ENCODE data around the gene RPS24.
"Not testable (repeated sequence)": the region's sequence is repeated elsewhere in the genome, so short reads cannot be mapped to it uniquely, and the experiment has no call there.

Gene RPS24

GRCh38 chr10:78058562-78058961 is 24.9 kb downstream of the RPS24 start:
- DNase-seq: no peak

- DNase-seq: no peak
These were observed 26.4 kb downstream of the RPS24 start for GRCh38 chr10:78059906-78060702.

GRCh38 chr10:78062296-78062695 is 28.6 kb downstream of the RPS24 start:
- DNase-seq: no peak

- DNase-seq: no peak
These were observed 29.6 kb downstream of the RPS24 start for GRCh38 chr10:78063236-78063635.

- DNase-seq: not testable (repeated sequence)
These were observed 31.3 kb downstream of the RPS24 start for GRCh38 chr10:78064919-78065318.

DNA sequence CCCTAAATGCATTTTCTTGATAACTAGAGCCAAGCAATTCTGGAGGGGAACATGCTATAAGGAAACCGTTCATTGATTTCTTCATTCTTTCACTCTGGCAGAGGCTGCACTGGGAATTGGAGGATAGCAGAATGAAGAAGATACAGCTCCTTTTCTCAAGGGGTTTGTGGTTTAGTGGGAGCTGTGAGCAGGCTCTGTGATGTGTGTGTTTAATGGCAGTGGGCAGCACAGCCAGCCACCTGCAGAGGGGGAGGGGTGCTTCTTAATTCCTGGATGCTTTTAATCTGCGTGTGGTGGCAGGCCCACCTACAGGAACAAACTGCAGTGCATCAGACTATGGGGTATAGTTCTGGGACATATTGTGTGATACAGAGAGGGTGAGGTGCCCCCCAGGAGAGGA is 31.9 kb downstream of the RPS24 start:
- no peak for DNase-seq

- no peak for DNase-seq
These were observed 32.3 kb downstream of the RPS24 start for GRCh38 chr10:78066012-78066411.

GRCh38 chr10:78066728-78067430 is 33.2 kb downstream of the RPS24 start:
- DNase-seq: no peak

GRCh38 chr10:78069151-78069550 is 35.5 kb downstream of the RPS24 start:
- no peak for DNase-seq

GRCh38 chr10:78070064-78070463 is 36.4 kb downstream of the RPS24 start:
- not testable (repeated sequence) for DNase-seq

DNA sequence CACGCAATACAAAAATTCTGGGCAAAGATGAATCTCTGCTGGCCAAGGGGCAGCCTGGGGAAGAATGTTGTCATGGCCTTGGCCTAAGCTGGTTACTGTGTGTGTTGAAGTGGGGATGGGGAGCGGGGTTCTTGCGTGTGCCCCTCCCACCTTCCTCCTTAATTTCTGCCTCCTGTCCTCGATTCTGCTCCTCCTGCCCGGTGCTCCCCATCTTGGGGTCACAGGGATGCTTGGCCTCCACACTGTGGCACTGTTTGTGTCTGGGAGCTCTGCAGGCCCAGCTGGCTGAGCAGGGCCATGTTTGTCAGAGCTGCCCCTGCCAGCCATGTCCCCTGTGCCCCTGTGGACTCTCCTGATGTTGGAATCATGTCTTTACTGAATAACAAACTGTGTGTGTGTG is 37.1 kb downstream of the RPS24 start:
- no peak for DNase-seq

DNA sequence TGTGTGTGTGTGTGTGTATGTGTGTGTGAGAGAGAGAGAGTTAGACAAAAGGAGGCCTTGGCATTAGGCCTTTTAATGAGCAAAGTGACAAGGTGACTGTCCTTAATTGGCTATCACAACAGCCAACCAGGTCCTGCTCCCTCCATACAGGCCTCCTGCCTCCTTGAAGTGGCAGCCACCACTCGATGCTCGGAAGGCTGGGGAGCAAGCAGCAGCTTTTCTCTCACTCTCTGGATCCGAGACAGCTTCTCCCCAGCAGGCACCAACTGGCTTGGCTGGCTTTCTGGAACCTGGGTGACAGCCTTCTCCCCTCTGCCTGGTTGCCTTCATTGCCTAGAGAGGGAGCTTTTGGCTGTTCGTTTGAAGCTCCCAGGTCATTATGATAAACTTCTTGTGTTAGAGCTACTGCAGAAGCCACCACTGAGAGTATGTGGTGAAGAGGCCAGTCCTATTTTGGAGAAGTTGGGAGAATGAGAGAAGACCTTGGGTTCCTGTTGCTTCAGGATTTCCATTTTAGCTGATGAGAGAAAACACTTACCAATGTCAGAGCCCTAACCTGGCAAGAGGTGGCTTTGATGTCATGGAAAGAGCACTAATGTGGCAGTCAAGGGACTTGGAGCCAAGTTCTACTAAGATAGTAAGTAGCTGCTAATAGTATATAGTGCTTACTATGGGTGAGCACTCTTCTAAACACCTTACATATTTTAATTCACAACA is 37.6 kb downstream of the RPS24 start:
- DNase-seq: no peak

- no peak for DNase-seq
These were observed 38.2 kb downstream of the RPS24 start for GRCh38 chr10:78071857-78072179.

- DNase-seq: no peak
These were observed 38.8 kb downstream of the RPS24 start for GRCh38 chr10:78072504-78072903.

DNA sequence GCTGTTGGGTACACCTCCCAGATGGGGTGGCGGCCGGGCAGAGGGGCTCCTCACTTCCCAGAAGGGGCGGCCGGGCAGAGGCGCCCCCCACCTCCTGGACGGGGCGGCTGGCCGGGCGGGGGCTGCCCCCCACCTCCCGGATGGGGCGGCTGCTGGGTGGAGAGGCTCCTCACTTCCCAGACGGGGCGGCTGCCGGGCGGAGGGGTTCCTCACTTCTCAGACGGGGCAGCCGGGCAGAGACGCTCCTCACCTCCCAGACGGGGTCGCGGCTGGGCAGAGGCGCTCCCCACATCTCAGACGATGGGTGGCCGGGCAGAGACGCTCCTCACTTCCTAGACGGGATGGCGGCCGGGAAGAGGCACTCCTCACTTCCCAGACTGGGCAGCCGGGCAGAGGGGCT is 42.1 kb downstream of the RPS24 start:
- not testable (repeated sequence) for DNase-seq

DNA sequence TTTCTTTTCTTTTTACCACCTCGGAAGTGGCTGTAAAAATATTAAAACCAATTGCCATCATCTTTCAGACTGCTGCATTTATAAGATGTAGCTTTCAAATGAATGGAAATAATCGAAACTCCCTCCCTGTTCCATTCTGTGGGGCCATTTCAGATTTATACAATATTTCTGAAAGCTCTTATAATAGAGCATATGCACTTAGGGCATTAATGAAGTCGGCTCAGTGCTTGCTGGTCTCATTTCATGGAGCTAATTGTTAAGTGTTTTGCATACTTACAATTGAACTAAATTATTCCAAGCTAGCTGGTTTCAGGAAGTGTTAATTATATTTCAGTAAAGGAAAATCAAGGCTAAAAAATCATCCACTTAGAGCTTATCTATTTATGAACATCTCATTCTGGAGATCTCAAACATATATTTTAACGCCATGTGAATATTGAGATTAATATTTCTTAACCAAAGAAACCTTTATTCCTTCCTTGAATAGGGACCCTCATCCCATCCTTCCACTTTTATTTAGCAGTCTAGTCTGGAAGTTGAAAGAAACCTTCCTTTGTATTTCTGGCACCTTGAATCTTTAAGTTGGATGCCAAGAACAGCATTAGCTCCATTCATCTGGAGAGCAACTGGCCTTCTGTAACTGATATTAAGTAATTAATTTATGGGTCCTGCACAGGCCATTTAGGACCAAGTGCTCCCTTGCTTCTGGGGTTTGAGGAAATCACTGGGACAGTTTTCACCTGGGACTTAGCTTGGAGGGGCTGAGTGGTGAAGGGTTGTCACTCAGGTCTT is 45.1 kb downstream of the RPS24 start:
- DNase-seq: no peak

GRCh38 chr10:78079411-78079810 is 45.7 kb downstream of the RPS24 start:
- no peak for DNase-seq

DNA sequence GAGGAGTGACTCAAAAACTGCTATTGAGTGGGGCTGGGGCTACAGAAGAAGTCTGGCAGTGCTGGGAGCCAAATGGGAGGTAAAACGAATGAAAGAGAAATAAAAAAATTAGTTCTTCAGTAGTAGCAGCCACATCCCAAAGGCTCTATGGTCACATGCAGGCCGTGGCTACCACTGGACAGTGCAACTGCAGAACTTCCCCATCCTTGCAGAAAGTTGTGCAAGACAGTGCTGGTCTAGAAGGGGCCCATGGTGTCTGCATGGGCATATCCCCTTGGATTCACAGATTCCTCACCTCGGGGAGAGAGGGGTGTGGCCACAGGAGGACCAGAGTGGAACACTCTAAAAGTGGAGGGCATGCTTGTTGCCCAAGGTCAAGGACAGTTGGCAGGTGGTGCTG is 47.6 kb downstream of the RPS24 start:
- DNase-seq: no peak

DNA sequence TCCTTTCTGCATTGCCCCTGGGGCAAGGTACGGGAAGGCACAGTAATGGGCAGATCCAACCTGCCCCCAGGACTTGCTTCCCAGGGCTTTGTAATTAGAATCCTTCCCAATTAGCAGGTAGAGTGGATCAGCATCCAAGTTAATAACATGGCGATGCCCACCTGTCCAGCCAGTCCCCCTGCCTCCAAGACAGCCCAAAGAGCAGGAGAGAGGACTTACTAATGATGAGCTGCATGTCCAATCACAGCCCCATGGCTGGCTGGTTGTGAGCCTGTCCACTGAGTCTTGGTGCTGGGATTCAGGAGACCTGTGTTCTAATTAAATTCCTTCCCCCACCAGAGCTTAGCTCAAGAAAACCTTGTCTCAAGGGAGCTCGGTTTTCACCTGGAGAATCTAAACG is 49.0 kb downstream of the RPS24 start:
- no peak for DNase-seq

All from hematopoietic multipotent progenitor cell treated with erythropoietin and hydrocortisone succinate and interleukin-3 and kit ligand, for 6 days (in vitro differentiated cells).